ENCODE results near the gene AIG1. TPM values are rescaled to one million over a fixed set of nuclear protein-coding genes. Genes with fewer than 3 reads are reported as not detected.
"Not testable (repeated sequence)": the region's sequence is repeated elsewhere in the genome, so short reads cannot be mapped to it uniquely, and the experiment has no call there.

Gene AIG1
- total RNA-seq, 2 experiments from 2014 or later: 26.1 to 28.0 TPM

DNA sequence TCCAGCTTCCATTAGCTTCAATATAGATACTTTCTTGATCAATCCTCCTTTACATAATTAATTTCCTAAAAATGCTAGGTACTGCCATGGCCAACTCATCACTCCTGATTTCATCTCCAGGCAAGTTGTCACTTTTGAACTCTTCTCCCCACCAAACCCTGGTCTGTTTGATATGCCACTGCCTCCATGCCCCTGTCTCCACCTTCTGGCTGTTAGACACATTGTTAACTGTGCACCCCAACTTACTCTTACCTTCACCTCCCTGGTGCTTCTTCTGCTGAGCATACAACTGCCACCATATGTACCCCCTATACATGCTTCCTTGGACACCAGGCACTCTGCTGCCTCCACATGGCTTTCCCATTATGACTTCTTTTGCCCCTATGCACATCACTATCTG, 21.9 kb upstream of the AIG1 start:
- DNase-seq: no peak
- Mint-ChIP-seq H3K27me3 (ENCODE audit: low read depth) (no peaks in the 10 kb centered on the region), H3K9me3 (no peaks in the 10 kb centered on the region), H3K36me3 (ENCODE audit: low read depth) (no peaks in the 10 kb centered on the region), H3K4me1 (ENCODE audit: low read depth) (peaks cover 13% of the 10 kb centered on the region), H3K4me3 (no peak overlapping the region), H3K27ac (no peak overlapping the region)
- intact Hi-C loops (cut with micrococcal nuclease): loop anchor here (1.0 kb wide), 1 partner anchor 20 kb away; no protein-coding TSS in a partner anchor
- CTCF ChIA-PET: interaction anchor here (1.0 kb wide), 1 partner anchor 347 kb away, joined by 3 read pairs; no protein-coding TSS in a partner anchor

DNA sequence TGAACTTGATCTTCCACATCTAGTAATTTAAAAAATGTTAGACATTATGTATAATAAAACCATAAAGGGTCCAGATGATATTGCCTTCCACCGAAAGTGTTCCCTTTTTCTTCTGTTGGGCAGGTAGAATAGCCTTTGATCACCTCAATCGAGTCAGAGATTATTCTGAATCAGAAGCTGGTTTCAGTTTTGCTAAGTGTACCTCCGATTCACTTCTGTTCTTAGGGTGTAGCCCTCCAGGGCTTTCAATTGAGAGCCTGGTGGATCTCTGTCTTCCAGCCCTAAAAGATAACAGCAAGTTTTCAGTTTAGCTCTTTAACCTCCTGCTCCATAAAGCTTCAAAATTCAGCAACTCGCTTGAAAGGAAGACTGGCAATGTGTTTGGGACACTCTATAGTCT, 21.1 kb upstream of the AIG1 start:
- intact Hi-C loops (cut with micrococcal nuclease): loop anchor here (1.0 kb wide), 1 partner anchor 20 kb away; no protein-coding TSS in a partner anchor
- Mint-ChIP-seq H3K9me3 (peaks cover 4% of the 10 kb centered on the region), H3K36me3 (ENCODE audit: low read depth) (no peaks in the 10 kb centered on the region), H3K4me3 (no peak overlapping the region), H3K27me3 (ENCODE audit: low read depth) (peaks cover 3% of the 10 kb centered on the region), H3K27ac (no peak overlapping the region), H3K4me1 (ENCODE audit: low read depth) (peaks cover 13% of the 10 kb centered on the region)
- CTCF ChIA-PET: interaction anchor here (0.8 to 1.0 kb wide), 3 partner anchors 10 to 347 kb away, joined by 3 to 5 read pairs (median 3); no protein-coding TSS in a partner anchor
- no peak for DNase-seq

DNA sequence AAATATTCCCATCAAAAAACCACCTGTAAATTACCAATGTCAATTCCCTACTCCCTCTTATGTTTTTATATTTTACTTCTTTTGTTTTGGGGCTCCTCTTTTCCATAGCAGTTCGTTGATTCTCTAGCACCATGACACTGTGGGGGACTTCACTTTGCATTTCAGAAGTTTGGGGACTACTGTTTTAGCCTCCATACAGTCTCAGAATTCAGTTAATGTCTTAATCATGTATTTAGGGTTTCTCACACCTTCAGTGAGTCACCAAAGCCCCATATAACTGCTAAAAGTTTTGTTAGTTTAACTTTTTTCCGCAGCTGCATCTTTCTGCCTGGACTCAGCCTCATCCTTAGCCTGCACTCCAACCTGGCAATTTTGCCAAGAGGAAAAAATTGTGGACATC, 20.7 kb upstream of the AIG1 start:
- no peak overlapping the region for H3K27ac Mint-ChIP-seq
- H3K9me3 Mint-ChIP-seq: peaks cover 4% of the 10 kb centered on the region
- H3K36me3 Mint-ChIP-seq (ENCODE audit: low read depth): no peaks in the 10 kb centered on the region
- CTCF ChIA-PET: interaction anchor here (0.8 to 1.0 kb wide), 3 partner anchors 10 to 348 kb away, joined by 3 to 5 read pairs (median 3); no protein-coding TSS in a partner anchor
- no peak overlapping the region for H3K4me3 Mint-ChIP-seq
- intact Hi-C loops (cut with micrococcal nuclease): no loop called here
- H3K27me3 Mint-ChIP-seq (ENCODE audit: low read depth): peaks cover 3% of the 10 kb centered on the region
- DNase-seq: no peak
- H3K4me1 Mint-ChIP-seq (ENCODE audit: low read depth): peaks cover 13% of the 10 kb centered on the region

DNA sequence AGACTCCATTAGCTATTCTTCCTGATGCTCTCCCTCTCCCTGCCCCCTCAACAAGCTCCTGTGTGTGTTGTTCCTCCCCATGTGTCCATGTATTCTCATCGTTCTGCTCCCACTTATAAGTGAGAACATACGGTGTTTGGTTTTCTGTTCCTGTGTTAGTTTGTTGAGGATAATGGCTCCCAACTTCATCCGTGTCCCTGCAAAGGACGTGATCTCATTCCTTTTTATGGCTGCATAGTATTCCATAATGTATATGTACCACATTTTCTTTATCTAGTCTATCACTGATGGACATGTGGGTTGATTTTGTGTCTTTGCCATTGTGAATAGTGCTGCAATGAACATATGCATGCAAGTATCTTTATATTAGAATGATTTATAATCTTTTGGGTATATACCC, 16.3 kb upstream of the AIG1 start:
- H3K4me1 Mint-ChIP-seq (ENCODE audit: low read depth); H3K4me3 Mint-ChIP-seq; H3K36me3 Mint-ChIP-seq (ENCODE audit: low read depth); H3K27me3 Mint-ChIP-seq (ENCODE audit: low read depth); H3K27ac Mint-ChIP-seq; H3K9me3 Mint-ChIP-seq; DNase-seq; CTCF ChIA-PET; intact Hi-C loops (cut with micrococcal nuclease): not testable (repeated sequence)

DNA sequence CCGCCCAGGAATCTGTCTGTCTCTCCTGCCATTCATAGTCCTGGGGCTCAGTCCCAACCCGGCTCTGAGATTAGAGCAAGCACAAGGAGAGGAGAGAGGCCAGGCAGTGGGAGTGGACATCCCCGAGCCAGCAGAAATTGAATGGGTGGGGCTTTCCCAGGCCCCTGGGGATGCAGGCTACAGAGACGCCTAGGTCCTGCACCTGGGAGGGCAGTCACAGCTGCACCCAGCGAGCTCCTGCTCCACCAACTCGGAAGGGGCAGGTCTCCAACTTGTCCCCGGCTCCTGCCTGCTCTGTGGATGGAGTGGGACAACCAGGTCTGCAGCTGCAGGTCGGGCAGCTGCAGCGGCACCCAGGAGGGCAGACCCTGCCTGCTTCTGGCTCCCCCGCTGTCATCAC, 11.1 kb upstream of the AIG1 start:
- intact Hi-C loops (cut with micrococcal nuclease): no loop called here
- no peak for DNase-seq
- Mint-ChIP-seq H3K4me3 (no peak overlapping the region), H3K4me1 (ENCODE audit: low read depth) (peaks cover 2% of the 10 kb centered on the region), H3K27me3 (ENCODE audit: low read depth) (no peaks in the 10 kb centered on the region), H3K27ac (no peak overlapping the region), H3K36me3 (ENCODE audit: low read depth) (no peaks in the 10 kb centered on the region), H3K9me3 (peaks cover 3% of the 10 kb centered on the region)
- CTCF ChIA-PET: interaction anchor here (0.8 kb wide), 2 partner anchors 10 to 23 kb away, joined by 3 read pairs; no protein-coding TSS in a partner anchor

DNA sequence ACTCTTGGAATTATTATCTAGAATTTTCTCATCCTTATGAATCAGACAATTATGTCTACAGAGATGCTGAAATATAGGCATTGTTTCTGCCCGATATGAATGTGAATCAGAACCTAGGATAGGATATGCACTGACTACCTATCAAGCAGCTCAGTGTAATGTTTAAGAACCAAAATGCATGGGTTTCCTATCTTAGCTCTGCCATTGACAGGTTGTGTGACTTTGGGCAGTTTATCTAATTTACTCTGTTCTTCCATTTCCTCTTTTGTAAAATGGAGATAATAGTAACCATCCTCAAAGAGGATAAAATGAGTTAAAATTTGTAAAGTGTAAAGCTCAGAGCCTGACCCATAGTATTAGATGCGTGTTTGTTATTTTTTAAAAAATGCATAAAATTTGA, 10.2 kb upstream of the AIG1 start:
- CTCF ChIA-PET: interaction anchor here (0.8 kb wide), 3 partner anchors 11 to 90 kb away, joined by 3 read pairs; no protein-coding TSS in a partner anchor
- Mint-ChIP-seq H3K9me3 (peaks cover 3% of the 10 kb centered on the region), H3K4me3 (no peak overlapping the region), H3K27me3 (ENCODE audit: low read depth) (no peaks in the 10 kb centered on the region), H3K4me1 (ENCODE audit: low read depth) (peaks cover 2% of the 10 kb centered on the region), H3K27ac (no peak overlapping the region), H3K36me3 (ENCODE audit: low read depth) (no peaks in the 10 kb centered on the region)
- no peak for DNase-seq
- intact Hi-C loops (cut with micrococcal nuclease): no loop called here

DNA sequence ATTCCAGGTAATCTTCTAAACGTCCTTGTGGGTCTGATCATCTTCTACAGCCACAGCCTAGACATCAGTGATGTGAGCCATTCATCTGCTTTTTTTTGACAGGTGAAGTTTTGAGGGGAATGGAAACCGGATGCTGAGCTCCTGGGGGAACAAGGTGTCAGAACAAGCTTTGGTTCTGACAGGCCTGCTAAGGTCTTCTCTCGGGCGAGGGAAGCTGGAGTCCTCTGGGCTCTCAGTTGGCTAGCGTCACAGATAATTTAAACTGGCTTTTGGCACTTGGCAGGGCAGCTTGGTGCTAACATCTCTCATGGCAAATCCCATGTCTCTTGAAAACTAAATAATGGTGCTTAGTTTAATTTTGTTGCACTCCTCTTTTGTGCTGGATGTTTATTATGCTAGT, 8.4 kb upstream of the AIG1 start:
- H3K9me3 Mint-ChIP-seq: peaks cover 3% of the 10 kb centered on the region
- intact Hi-C loops (cut with micrococcal nuclease): no loop called here
- H3K27ac Mint-ChIP-seq: no peak overlapping the region
- CTCF ChIA-PET: no interaction called here
- peaks cover 2% of the 10 kb centered on the region for H3K4me1 Mint-ChIP-seq (ENCODE audit: low read depth)
- H3K4me3 Mint-ChIP-seq: no peak overlapping the region
- DNase-seq: no peak
- H3K36me3 Mint-ChIP-seq (ENCODE audit: low read depth): no peaks in the 10 kb centered on the region
- no peaks in the 10 kb centered on the region for H3K27me3 Mint-ChIP-seq (ENCODE audit: low read depth)

DNA sequence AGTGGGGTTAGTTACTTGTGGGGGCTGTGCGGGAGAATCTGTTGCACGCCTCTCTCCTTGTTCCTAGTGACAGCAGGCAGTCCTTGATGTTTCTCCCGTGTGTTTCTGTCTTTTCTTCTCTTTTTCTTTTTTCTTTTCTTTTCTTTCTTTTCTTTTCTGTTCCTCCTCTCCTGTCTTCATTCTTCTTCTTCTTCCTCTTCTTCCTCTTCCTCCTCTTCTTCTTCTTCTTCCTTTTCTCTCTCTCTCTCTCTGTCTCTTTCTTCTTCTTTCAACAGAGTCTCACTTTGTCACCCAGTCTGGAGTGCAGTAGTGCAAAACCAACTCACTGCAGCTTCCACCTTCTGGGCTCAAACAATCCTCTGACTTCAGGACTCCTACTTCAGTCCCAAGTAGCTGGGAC, 6.8 kb upstream of the AIG1 start:
- no peak overlapping the region for H3K27ac Mint-ChIP-seq
- DNase-seq: no peak
- H3K36me3 Mint-ChIP-seq (ENCODE audit: low read depth): no peaks in the 10 kb centered on the region
- intact Hi-C loops (cut with micrococcal nuclease): no loop called here
- CTCF ChIA-PET: interaction anchor here (0.7 kb wide), 1 partner anchor 182 kb away, joined by 3 read pairs; no protein-coding TSS in a partner anchor
- H3K9me3 Mint-ChIP-seq: peaks cover 3% of the 10 kb centered on the region
- H3K4me3 Mint-ChIP-seq: no peak overlapping the region
- H3K27me3 Mint-ChIP-seq (ENCODE audit: low read depth): no peaks in the 10 kb centered on the region
- H3K4me1 Mint-ChIP-seq (ENCODE audit: low read depth): peaks cover 4% of the 10 kb centered on the region

DNA sequence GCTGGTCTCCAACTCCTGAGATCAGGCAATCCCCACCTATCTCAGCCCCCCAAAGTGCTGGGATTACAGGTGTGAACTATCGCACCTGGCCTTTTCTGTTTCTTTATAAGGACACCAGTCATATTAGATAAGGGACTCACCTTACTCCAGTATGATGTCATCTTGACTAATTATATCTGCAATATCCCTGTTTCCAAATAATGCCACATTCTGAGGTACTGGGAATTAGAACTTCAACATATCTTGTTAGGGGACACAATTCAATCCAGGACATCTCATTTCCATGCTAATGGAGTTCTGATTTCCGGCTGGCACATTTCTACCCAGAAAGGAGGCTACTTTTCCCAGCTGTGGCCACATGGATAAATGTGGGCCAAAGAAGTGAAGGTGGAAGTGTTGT, 6.4 kb upstream of the AIG1 start:
- DNase-seq: no peak
- Mint-ChIP-seq H3K4me1 (ENCODE audit: low read depth) (peaks cover 8% of the 10 kb centered on the region), H3K27ac (no peak overlapping the region), H3K9me3 (no peaks in the 10 kb centered on the region), H3K27me3 (ENCODE audit: low read depth) (no peaks in the 10 kb centered on the region), H3K4me3 (no peak overlapping the region), H3K36me3 (ENCODE audit: low read depth) (no peaks in the 10 kb centered on the region)
- CTCF ChIA-PET: interaction anchor here (0.7 kb wide), 1 partner anchor 182 kb away, joined by 3 read pairs; no protein-coding TSS in a partner anchor
- intact Hi-C loops (cut with micrococcal nuclease): no loop called here

DNA sequence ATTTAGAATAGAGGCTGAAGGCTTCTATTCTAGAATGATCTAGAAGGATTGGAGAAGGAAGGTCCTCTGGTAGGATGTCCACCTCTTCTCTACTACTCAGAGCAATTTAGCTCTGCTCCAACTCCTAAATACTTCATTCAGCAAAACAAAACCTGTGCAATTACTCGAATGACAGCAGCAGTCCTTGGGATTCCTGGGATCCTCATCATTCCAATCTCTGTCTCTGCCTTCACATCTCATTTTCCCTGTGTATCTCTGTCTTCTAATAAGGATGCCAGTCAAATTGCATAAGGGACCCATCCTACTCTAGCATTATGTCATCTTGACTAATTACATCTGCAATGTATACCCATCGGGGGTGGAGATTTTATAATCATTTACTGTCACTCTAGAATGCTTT, 5.5 kb upstream of the AIG1 start:
- H3K9me3 Mint-ChIP-seq: no peaks in the 10 kb centered on the region
- no peak for DNase-seq
- H3K4me1 Mint-ChIP-seq (ENCODE audit: low read depth): peaks cover 17% of the 10 kb centered on the region
- CTCF ChIA-PET: interaction anchor here (0.9 kb wide), 1 partner anchor 28 kb away, joined by 3 read pairs; no protein-coding TSS in a partner anchor
- H3K27ac Mint-ChIP-seq: no peak overlapping the region
- H3K36me3 Mint-ChIP-seq (ENCODE audit: low read depth): no peaks in the 10 kb centered on the region
- H3K27me3 Mint-ChIP-seq (ENCODE audit: low read depth): no peaks in the 10 kb centered on the region
- intact Hi-C loops (cut with micrococcal nuclease): no loop called here
- H3K4me3 Mint-ChIP-seq: no peak overlapping the region

DNA sequence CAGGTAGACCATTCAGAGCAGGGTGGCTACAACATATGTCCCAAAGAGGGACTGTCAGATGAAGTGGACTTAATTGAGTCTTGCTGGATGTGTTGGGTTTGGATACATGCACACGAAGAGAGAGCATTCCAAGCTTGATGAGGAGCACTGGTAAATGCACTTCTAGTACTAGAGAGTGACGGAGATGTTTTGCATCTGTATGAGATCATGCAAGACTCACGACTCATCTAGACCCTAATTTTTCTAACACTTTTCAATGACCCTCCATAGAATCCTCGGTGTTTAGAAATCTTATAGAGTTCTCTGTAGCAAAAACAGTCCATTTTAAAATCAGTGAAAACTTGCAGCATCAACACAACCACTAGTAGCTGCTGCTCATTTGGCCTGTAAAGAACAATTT, 4.8 kb upstream of the AIG1 start:
- H3K4me1 Mint-ChIP-seq (ENCODE audit: low read depth): peaks cover 17% of the 10 kb centered on the region
- no peak overlapping the region for H3K27ac Mint-ChIP-seq
- H3K36me3 Mint-ChIP-seq (ENCODE audit: low read depth): peaks cover 2% of the 10 kb centered on the region
- intact Hi-C loops (cut with micrococcal nuclease): no loop called here
- no peaks in the 10 kb centered on the region for H3K27me3 Mint-ChIP-seq (ENCODE audit: low read depth)
- CTCF ChIA-PET: interaction anchor here (0.9 kb wide), 1 partner anchor 29 kb away, joined by 3 read pairs; no protein-coding TSS in a partner anchor
- no peak for DNase-seq
- H3K4me3 Mint-ChIP-seq: no peak overlapping the region
- no peaks in the 10 kb centered on the region for H3K9me3 Mint-ChIP-seq

DNA sequence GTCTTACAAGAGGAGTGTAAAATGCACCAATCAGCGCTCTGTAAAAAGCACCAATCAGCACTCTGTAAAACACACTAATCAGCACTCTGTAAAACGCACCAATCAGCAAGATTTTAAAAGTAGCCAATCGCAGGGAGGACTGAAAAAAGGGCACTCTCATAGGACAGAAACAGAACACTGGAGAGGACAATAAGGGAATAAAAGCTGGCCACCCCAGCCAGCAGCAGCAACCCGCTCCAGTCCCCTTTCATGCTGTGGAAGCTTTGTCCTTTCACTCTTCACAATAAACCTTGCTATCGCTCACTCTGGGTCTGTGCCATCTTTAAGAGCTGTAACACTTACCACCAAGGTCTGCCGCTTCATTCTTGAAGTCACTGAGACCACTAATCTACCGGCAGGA, 1.7 kb upstream of the AIG1 start:
- H3K9me3 Mint-ChIP-seq: no peaks in the 10 kb centered on the region
- CTCF ChIA-PET: interaction anchor here (0.6 to 1.5 kb wide), 3 partner anchors 32 to 256 kb away, joined by 3 to 6 read pairs (median 4); no protein-coding TSS in a partner anchor
- H3K4me3 Mint-ChIP-seq: no peak overlapping the region
- peaks cover 4% of the 10 kb centered on the region for H3K36me3 Mint-ChIP-seq (ENCODE audit: low read depth)
- peaks cover 28% of the 10 kb centered on the region for H3K4me1 Mint-ChIP-seq (ENCODE audit: low read depth)
- no peaks in the 10 kb centered on the region for H3K27me3 Mint-ChIP-seq (ENCODE audit: low read depth)
- no peak for DNase-seq
- intact Hi-C loops (cut with micrococcal nuclease): loop anchor here (1.0 kb wide), 4 partner anchors 20 to 368 kb away; no protein-coding TSS in a partner anchor
- no peak overlapping the region for H3K27ac Mint-ChIP-seq

All from activated naive CD4-positive, alpha-beta T cell treated with anti-CD3 and anti-CD28 coated beads for 36 hours (primary cell).